Endothelial cell of umbilical vein (primary cell): ENCODE results near the gene PLCB4.

Experiments
- EZH2 ChIP-seq: IDR thresholded peaks from 2 replicates; pipeline ENCODE4 v1.6.1; 2012; ENCODE audit warnings: borderline replicate concordance, low read depth, mild to moderate bottlenecking, moderate library complexity, low read length, inconsistent platforms; ENCODE audit not compliant: severe bottlenecking
- JUN ChIP-seq: IDR thresholded peaks from 2 replicates; pipeline ENCODE4 v1.6.1; 2011; ENCODE audit warnings: borderline replicate concordance, low read depth; ENCODE audit not compliant: insufficient read length, insufficient read depth
- POLR2AphosphoS5 ChIP-seq: IDR thresholded peaks from 2 replicates; pipeline ENCODE4 v1.6.1; 2012; ENCODE audit warnings: low read depth, mild to moderate bottlenecking, control low read depth, low read length, moderate library complexity; ENCODE audit not compliant: insufficient read depth
- TF ChIP-seq, protein P1 (sequence below), 2 donors: IDR thresholded peaks; 1 replicate in 1 of 2; 2 replicates in 1 of 2; pipeline ENCODE4 v1.5.1; 2011; ENCODE audit warnings: low read length in 2 of 2, mild to moderate bottlenecking in 2 of 2, moderate library complexity in 2 of 2, control low read depth in 1 of 2, inconsistent platforms in 1 of 2, low read depth in 1 of 2; ENCODE audit not compliant: insufficient read depth in 1 of 2; ENCODE audit errors: extremely low read depth in 1 of 2

GRCh38 chr20:9241721-9242427, 173.0 kb downstream of the PLCB4 start:
- TF ChIP-seq, protein P1, sequence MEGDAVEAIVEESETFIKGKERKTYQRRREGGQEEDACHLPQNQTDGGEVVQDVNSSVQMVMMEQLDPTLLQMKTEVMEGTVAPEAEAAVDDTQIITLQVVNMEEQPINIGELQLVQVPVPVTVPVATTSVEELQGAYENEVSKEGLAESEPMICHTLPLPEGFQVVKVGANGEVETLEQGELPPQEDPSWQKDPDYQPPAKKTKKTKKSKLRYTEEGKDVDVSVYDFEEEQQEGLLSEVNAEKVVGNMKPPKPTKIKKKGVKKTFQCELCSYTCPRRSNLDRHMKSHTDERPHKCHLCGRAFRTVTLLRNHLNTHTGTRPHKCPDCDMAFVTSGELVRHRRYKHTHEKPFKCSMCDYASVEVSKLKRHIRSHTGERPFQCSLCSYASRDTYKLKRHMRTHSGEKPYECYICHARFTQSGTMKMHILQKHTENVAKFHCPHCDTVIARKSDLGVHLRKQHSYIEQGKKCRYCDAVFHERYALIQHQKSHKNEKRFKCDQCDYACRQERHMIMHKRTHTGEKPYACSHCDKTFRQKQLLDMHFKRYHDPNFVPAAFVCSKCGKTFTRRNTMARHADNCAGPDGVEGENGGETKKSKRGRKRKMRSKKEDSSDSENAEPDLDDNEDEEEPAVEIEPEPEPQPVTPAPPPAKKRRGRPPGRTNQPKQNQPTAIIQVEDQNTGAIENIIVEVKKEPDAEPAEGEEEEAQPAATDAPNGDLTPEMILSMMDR (IDR thresholded peaks at IDR 0.05; ENCODE audit: extremely low read depth in 1 of 2, insufficient read depth in 1 of 2, low read depth in 1 of 2, low read length in 2 of 2) = no peak
- TF ChIP-seq JUN = no peak
- TF ChIP-seq EZH2 = no peak
- TF ChIP-seq POLR2AphosphoS5 = no peak
